Gastroesophageal sphincter (tissue), 3 donors: ENCODE results near the gene RAPGEFL1.

Experiments used
- EP300 ChIP-seq: sonication (generic); formaldehyde crosslinking; IDR thresholded peaks from one replicate; pipeline ENCODE4 v1.6.1; 2017; ENCODE audit warnings: antibody characterized with exemption, mild to moderate bottlenecking
- POLR2A ChIP-seq, 2 donors: fragments of 450-650 bp; IDR thresholded peaks; one replicate each; pipeline ENCODE4 v1.6.1; 2017; ENCODE audit warnings: antibody characterized with exemption in 2 of 2, mild to moderate bottlenecking in 2 of 2, moderate library complexity in 1 of 2
- TF ChIP-seq, protein P1 (sequence below), 4 experiments: fragments of 200-600 bp in 2 of 4; fragments of 450-650 bp in 2 of 4; sonication (generic) in 1 of 4; IDR thresholded peaks; one replicate each; pipeline ENCODE4 v1.5.1; 2017 to 2019; ENCODE audit warnings: antibody characterized with exemption in 4 of 4, mild to moderate bottlenecking in 2 of 4, moderate library complexity in 2 of 4

DNA sequence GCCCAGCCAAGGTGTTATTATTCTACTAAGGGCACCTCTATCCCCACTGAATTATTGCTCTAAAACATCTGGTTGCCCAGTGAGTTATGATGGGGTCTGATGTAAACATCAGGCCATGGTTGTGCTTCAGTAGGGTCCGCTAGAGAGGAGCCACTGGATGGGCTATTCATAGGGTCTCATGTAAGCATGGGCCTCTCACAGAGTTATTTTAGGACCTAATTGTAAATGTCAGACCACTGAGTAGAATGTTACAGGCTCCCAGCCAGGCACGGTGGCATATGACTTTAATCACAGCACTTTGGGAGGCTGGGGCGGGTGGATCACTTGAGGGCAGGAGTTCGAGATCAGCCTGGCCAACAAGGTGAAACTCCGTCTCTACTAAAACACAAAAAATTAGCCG lies 5.3 kb downstream of the RAPGEFL1 start:
- TF ChIP-seq, protein P1, sequence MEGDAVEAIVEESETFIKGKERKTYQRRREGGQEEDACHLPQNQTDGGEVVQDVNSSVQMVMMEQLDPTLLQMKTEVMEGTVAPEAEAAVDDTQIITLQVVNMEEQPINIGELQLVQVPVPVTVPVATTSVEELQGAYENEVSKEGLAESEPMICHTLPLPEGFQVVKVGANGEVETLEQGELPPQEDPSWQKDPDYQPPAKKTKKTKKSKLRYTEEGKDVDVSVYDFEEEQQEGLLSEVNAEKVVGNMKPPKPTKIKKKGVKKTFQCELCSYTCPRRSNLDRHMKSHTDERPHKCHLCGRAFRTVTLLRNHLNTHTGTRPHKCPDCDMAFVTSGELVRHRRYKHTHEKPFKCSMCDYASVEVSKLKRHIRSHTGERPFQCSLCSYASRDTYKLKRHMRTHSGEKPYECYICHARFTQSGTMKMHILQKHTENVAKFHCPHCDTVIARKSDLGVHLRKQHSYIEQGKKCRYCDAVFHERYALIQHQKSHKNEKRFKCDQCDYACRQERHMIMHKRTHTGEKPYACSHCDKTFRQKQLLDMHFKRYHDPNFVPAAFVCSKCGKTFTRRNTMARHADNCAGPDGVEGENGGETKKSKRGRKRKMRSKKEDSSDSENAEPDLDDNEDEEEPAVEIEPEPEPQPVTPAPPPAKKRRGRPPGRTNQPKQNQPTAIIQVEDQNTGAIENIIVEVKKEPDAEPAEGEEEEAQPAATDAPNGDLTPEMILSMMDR (IDR thresholded peaks at IDR 0.05) = no peak
- no peak for TF ChIP-seq POLR2A (IDR thresholded peaks at IDR 0.05)
- TF ChIP-seq EP300 = no peak
